ENCODE measurements around the gene ADAMTS18.

ADAMTS18 gene

DNA sequence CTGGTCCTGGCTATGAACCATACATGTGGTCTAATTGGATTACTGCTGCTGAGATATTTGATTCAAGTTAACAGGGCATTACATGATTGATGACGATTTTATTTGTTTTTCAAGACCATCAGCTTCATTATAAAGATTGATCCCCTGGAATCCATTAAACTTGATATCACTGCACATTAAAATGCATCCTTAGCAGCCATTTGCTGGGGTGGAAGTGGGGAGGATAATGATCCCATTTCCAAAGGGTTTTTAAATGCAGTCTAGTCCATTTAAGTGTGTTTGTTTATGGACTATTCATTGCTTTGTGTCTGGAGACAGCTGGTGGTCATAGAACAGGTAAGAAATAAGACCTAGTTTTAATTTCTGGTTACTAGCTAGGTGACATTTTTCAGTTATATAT lies 40.9 kb downstream of the ADAMTS18 start:
- no peak for DNase-seq

GRCh38 chr16:77387815-77388209 lies 47.0 kb downstream of the ADAMTS18 start:
- no peak for DNase-seq

GRCh38 chr16:77386831-77387814 lies 47.7 kb downstream of the ADAMTS18 start:
- DNase-seq = no peak

DNA sequence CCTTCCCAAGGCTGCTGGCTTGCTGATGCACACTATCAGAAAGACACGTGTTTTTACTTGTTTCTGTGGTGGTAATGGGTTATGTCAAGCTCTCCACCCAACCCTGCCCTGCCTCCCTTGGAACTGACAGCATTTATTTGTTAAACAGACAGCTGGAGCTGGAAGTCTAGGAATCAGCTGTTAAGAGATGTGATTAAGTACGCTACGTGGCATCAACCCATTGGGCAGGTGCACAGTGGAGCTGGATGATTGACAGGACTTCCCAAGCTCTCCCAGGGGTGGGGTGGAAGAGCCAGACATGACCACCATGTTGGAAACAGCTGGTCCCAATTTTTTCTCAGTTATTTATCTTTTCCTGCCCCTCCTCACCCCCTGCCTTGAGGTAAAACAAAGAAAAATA lies 49.4 kb downstream of the ADAMTS18 start:
- DNase-seq = no peak

DNA sequence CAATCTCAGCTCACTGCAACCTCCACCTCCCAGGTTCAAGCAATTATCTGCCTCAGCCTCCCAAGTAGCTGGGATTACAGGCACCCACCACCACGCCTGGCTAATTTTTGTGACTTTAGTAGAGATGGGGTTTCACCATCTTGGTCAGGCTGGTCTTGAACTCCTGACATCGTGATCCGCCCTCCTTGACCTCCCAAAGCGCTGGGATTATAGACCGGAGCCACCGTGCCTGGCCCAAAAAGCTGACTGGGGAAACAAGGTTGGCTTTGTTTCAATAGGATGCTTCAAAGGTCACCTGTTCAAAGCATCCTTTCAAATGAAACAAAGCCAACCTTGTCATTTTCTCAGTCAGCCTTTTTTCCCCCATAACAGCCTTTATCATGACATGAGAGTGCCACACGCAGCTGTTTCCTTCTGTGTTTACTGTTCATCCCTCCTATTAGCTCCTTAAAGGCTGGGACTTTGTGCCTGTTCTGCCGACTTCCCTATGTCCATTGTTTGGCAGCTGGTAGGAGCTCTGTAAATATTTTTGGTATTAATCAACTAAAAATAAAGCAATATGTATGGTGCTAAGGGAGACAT lies 51.1 kb downstream of the ADAMTS18 start:
- no peak for DNase-seq

DNA sequence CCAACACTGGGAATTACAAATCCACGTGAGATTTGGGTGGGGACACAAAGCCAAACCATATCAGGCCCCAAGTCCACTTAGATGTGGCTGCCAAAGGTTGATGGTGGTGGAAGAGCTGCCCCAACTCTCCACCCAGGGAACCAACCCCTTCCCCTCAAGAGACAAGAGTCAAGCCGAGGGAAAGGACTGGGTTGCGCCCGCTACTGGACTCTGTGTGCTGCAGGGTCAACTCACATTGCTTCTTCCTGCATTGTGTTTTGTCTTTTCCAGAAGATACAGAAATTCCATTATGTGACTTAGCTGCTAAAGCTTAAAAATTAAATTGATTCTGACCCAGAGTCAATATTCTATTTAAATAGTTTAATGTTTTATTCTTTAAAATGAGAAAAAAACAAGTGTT lies 58.5 kb downstream of the ADAMTS18 start:
- no peak for DNase-seq

GRCh38 chr16:77375396-77375795 lies 59.4 kb downstream of the ADAMTS18 start:
- DNase-seq = no peak

DNA sequence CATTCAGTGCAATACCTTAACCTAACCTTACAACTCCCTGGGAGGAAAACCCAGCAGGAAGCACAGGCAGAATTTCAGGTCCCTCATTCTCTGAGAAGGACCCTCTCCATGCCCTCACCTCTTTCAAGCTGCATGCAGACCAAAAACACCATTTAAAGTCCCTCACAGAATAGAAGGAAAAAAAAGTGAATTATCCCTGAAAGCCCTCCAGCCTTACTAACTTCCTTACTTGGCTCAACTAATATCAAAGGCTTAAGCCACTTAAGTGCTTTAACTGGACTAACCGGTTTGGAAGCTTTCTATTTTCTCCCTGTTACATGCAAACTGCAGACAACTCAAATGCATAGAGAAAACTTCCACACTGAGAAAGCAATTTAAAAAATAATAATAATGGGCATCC lies 60.5 kb downstream of the ADAMTS18 start:
- DNase-seq = no peak

DNA sequence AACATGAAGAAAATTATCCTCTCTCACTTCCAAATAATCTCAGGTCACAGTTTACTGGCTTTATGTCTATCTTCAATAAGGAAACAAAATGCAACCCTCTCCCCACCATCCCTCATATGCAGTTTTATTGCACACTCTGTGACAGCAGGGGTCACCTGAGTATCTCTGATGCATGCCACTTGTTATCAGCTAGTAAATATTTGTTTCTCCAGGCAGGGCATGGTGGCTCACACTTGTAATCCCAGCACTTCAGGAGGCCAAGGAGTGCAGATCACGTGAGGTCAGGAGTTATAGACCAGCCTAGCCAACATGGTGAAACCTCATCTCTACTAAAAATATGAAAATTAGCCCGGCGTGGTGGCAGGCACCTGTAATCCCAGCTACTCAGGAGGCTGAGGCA lies 61.1 kb downstream of the ADAMTS18 start:
- DNase-seq = no peak

DNA sequence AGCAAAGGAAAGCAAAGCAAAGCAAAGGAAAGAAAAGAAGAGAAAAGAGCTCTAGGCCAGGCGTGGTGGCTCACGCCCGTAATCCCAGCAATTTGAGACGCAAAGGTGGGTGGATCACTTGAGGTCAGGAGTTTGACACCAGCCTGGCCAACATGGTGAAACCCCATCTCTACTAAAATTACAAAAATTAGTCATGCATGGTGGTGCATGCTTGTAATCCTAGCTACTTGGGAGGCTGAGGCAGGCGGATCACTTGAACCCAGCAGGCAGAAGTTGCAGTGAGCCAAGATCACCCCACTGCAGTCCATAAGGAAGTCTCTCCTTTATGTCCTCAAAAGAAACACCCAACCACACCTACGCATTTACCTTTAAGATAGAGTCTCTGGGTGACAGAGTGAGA lies 70.1 kb downstream of the ADAMTS18 start:
- DNase-seq = no peak

- DNase-seq = no peak
These were observed 75.8 kb downstream of the ADAMTS18 start for GRCh38 chr16:77359065-77359502.

GRCh38 chr16:77353587-77354263 lies 81.1 kb downstream of the ADAMTS18 start:
- DNase-seq = no peak

DNA sequence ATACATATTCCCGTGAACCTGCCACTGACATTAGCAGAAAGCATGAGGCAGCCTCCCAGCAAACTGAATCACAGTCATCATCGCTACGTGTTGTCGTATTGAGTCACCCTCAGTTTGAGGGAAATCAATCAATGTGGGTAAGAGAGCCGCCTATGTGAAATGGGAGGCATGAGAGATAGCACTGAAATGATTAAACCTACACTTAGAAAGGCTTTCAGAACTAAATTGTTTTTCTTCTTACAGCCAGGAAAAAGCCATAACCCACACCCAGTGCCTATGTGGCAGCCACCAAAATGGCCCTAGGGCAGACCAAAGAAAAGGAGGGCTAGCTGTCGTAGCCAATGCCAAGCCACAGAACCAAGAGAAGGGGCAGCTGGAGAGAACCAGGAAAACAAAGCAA lies 90.5 kb downstream of the ADAMTS18 start:
- DNase-seq = no peak

- DNase-seq = no peak
These were observed 98.2 kb downstream of the ADAMTS18 start for GRCh38 chr16:77336637-77337036.

GRCh38 chr16:77335652-77336234 lies 99.1 kb downstream of the ADAMTS18 start:
- no peak for DNase-seq

- no peak for DNase-seq
These were observed 102.0 kb downstream of the ADAMTS18 start for GRCh38 chr16:77332792-77333191.

- DNase-seq = no peak
These were observed 102.8 kb downstream of the ADAMTS18 start for GRCh38 chr16:77331802-77332586.

GRCh38 chr16:77331043-77331442 lies 103.8 kb downstream of the ADAMTS18 start:
- no peak for DNase-seq

DNA sequence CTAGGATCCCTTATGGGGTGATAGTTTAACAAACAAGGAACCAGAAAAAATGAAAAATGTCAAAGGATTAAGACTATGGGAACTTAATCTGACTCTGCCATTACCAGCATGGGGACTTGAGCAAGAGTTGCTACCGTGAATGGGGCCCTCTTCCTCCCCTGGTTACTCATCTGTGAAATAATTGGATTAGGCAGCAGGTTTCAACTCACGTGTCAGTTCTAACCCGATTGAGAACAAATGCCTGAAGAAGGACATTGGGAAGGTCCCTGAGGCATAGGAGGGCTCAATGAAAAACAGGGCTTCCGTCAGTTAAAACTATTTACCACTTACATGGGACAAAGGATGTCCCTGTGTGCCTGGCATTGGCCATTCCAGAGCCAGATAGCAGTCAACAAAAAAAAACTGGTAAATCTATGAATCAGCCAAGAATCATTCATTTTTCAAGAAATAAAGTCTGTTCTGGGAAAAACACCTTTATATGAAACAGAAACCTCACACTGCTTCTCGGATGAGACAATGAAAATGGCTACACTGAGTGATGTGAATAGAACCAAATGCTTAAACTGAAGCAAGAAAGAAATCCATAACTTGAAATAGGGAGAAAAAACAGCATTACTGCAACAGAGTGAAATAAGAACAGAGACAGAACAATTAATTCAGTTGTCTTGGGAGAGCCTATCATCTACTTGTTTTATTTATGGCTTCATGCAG lies 104.3 kb downstream of the ADAMTS18 start:
- no peak for DNase-seq

DNA sequence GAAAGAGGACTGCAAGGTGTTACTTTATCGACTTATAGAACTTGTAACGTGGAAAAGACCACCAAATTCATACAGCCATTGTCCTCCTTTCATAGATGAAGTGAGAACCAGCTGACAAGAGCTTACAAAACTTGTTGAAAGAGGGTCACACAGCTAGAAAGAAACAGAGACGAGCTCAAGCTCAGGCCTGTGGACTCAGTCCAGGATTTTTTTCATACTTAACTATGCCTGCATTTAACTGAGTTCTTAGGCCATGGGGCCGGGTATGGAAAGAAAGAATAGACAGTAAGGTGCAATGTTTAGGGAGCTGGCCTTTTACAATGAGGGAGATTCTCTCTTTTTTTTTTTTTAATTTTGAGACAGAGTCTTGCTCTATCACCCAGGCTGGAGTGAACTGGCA lies 106.1 kb downstream of the ADAMTS18 start:
- DNase-seq = no peak

DNA sequence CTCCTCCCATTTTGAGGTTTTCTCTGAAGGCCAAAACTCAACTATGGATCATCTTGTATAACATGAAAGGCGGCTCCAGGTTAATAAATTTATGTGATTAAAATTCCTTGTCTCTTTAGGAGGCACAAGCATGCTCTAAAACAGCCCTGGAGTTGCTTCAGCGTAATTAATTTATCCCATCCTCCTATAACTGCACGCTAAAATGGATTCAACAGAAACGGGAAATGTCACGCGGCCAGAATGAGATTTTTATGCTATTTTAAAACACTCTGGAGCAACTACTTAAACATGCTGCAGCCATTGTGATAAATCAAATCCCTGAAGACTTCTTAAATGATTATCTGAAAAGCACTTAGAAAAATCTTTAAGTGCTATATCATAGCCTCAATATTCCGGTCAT lies 106.6 kb downstream of the ADAMTS18 start:
- no peak for DNase-seq

- no peak for DNase-seq
These were observed 107.1 kb downstream of the ADAMTS18 start for GRCh38 chr16:77327717-77328116.

All from effector CD8-positive, alpha-beta T cell (primary cell).